ENCODE measurements around the gene CLIC4. TPM values are rescaled to one million over a fixed set of nuclear protein-coding genes. Genes with fewer than 3 reads are reported as not detected.

CLIC4 gene
- polyA plus RNA-seq, 3 donors = 9.7 to 38.1 (median 24.6) TPM

- Histone ChIP-seq H3K4me3 (replicated peaks in 1 of 3; ENCODE audit: low read depth in 2 of 3, low read length in 3 of 3) (no peak overlapping the region), H3K4me1 (ENCODE audit: control insufficient read depth in 1 of 2, insufficient read depth in 2 of 2, low read length in 2 of 2) (peaks cover 19 to 20% of the 10 kb centered on the region in 2 donors), H3K79me2 (ENCODE audit: insufficient read depth, low read length) (no peaks in the 10 kb centered on the region), H4K20me1 (ENCODE audit: insufficient read depth, low read length) (no peaks in the 10 kb centered on the region), H3K4me2 (replicated peaks; ENCODE audit: extremely low read depth, low read length, poor library complexity, severe bottlenecking) (no peak overlapping the region), H3K27me3 (ENCODE audit: control insufficient read depth in 2 of 2, insufficient read depth in 2 of 2, low read length in 2 of 2) (no peaks in the 10 kb centered on the region), H2AFZ (ENCODE audit: insufficient read depth, low read depth, low read length, poor library complexity, severe bottlenecking) (no peak overlapping the region), H3K36me3 (replicated peaks in 1 of 2; ENCODE audit: control insufficient read depth in 1 of 2, insufficient read depth in 2 of 2, low read length in 2 of 2) (no peaks in the 10 kb centered on the region), H3K9ac (ENCODE audit: insufficient read depth, low read length, poor library complexity, severe bottlenecking) (no peak overlapping the region), H3K27ac (ENCODE audit: low read depth in 1 of 2, low read length in 2 of 2) (no peak overlapping the region), H3K9me3 (replicated peaks in 1 of 2; ENCODE audit: control insufficient read depth in 1 of 2, insufficient read depth in 1 of 2, low read length in 2 of 2) (no peaks in the 10 kb centered on the region)
- intact Hi-C loops (cut with micrococcal nuclease) = no loop called here
- no peak overlapping the region for H3K4me3 Mint-ChIP-seq
- peaks cover 0 to 2% (median 0%) of the 10 kb centered on the region in 3 donors for H3K27me3 Mint-ChIP-seq (ENCODE audit: low read depth in 3 of 3)
- H3K4me1 Mint-ChIP-seq = peaks cover 21% of the 10 kb centered on the region
- TF ChIP-seq CTCF (IDR thresholded peaks at IDR 0.05) = no peak
- H3K9me3 Mint-ChIP-seq = peaks cover 0 to 9% (median 6%) of the 10 kb centered on the region in 7 donors
- 87% methylated on average over 5 of the region's 7 CpGs for WGBS (ENCODE audit: insufficient coverage)
- no peak overlapping the region for H3K27ac Mint-ChIP-seq
- no peak for DNase-seq
- peaks cover 0 to 2% of the 10 kb centered on the region in 2 donors for H3K36me3 Mint-ChIP-seq
Observed at GRCh38 chr1:24699628-24700027, 45.6 kb upstream of the CLIC4 start.

- Histone ChIP-seq H3K4me1 (ENCODE audit: control insufficient read depth in 1 of 2, insufficient read depth in 2 of 2, low read length in 2 of 2) (peaks cover 13% of the 10 kb centered on the region in 2 donors), H3K27me3 (ENCODE audit: control insufficient read depth in 2 of 2, insufficient read depth in 2 of 2, low read length in 2 of 2) (no peaks in the 10 kb centered on the region), H3K79me2 (ENCODE audit: insufficient read depth, low read length) (no peaks in the 10 kb centered on the region), H3K36me3 (replicated peaks in 1 of 2; ENCODE audit: control insufficient read depth in 1 of 2, insufficient read depth in 2 of 2, low read length in 2 of 2) (no peaks in the 10 kb centered on the region), H3K4me2 (replicated peaks; ENCODE audit: extremely low read depth, low read length, poor library complexity, severe bottlenecking) (no peak overlapping the region), H3K9ac (ENCODE audit: insufficient read depth, low read length, poor library complexity, severe bottlenecking) (no peak overlapping the region), H2AFZ (ENCODE audit: insufficient read depth, low read depth, low read length, poor library complexity, severe bottlenecking) (no peak overlapping the region), H3K9me3 (replicated peaks in 1 of 2; ENCODE audit: control insufficient read depth in 1 of 2, insufficient read depth in 1 of 2, low read length in 2 of 2) (no peaks in the 10 kb centered on the region), H3K27ac (ENCODE audit: low read depth in 1 of 2, low read length in 2 of 2) (no peak overlapping the region), H3K4me3 (replicated peaks in 1 of 3; ENCODE audit: low read depth in 2 of 3, low read length in 3 of 3) (no peak overlapping the region), H4K20me1 (ENCODE audit: insufficient read depth, low read length) (no peaks in the 10 kb centered on the region)
- DNase-seq = no peak
- no peak for TF ChIP-seq CTCF (IDR thresholded peaks at IDR 0.05)
- Mint-ChIP-seq H3K4me3 (no peak overlapping the region), H3K9me3 (peaks cover 0 to 2% (median 0%) of the 10 kb centered on the region in 7 donors), H3K27me3 (ENCODE audit: low read depth in 3 of 3) (peaks cover 0 to 2% (median 0%) of the 10 kb centered on the region in 3 donors), H3K27ac (no peak overlapping the region), H3K36me3 (no peaks in the 10 kb centered on the region), H3K4me1 (peaks cover 17% of the 10 kb centered on the region)
- WGBS (ENCODE audit: insufficient coverage) = 95% methylated on average over 6 of the region's 8 CpGs
- intact Hi-C loops (cut with micrococcal nuclease) = no loop called here
Observed at GRCh38 chr1:24702511-24703293, 42.5 kb upstream of the CLIC4 start.
